ENCODE measurements around the gene ARHGAP23.
"Not testable (repeated sequence)": the region's sequence is repeated elsewhere in the genome, so short reads cannot be mapped to it uniquely, and the experiment has no call there.

ARHGAP23 gene

DNA sequence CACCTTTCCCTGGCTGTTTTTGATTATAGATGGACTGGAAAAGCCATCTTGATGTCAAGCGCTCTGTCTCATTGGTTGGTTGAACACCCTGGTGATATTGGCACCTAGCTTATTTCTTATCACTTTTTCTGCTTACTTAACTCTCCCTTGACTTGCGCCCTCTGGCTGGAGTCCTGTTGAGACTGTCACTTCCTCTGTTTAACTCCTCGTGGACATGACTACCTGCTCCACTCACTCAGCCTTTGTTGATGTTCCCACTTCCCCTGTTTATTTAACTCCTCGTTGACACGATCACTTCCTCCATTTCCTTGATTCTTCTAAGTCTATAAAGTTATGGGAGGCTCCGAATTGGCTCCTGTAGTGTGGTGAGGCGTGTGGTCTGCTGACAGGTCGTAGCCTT is 43.0 kb downstream of the ARHGAP23 start:
- not testable (repeated sequence) for H3K27me3 ChIP-seq (ENCODE audit: control insufficient read depth in 1 of 2, insufficient read depth in 2 of 2, low read length in 2 of 2); H3K9me3 ChIP-seq (ENCODE audit: control insufficient read depth in 1 of 2, low read length in 2 of 2); H3K27ac ChIP-seq (ENCODE audit: low read depth, low read length); H3K4me1 ChIP-seq (ENCODE audit: control insufficient read depth in 1 of 2, insufficient read depth in 2 of 2, low read length in 2 of 2); H3K9ac ChIP-seq (ENCODE audit: low read depth in 1 of 2, low read length in 2 of 2); H3K36me3 ChIP-seq (ENCODE audit: control insufficient read depth in 1 of 2, insufficient read depth in 2 of 2, low read length in 2 of 2); H3K4me3 ChIP-seq (ENCODE audit: low read depth in 1 of 2, low read length in 2 of 2)

DNA sequence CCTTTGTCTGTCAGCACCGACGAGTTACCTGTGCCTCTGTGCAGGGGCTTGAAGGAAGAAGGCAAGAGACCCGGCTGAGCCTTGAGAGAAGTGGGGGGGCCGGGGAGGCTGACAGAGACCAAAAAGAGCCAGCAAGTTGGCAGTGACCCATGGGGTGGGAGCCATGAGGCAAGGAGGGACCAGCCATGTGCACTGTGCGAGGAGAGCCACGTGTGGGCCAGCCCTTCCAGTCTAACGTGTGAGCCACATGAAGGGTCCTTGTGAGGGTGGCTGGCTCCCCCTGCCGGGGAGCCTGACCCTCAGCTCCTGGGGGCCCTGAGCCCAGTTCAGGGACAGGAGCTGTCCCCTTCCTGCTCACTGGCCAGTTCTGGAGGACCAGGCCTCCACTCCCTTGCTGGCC is 46.4 kb downstream of the ARHGAP23 start:
- H3K4me3 ChIP-seq (ENCODE audit: low read depth in 1 of 2, low read length in 2 of 2); H3K4me1 ChIP-seq (ENCODE audit: control insufficient read depth in 1 of 2, insufficient read depth in 2 of 2, low read length in 2 of 2); H3K9ac ChIP-seq (ENCODE audit: low read depth in 1 of 2, low read length in 2 of 2); H3K27me3 ChIP-seq (ENCODE audit: control insufficient read depth in 1 of 2, insufficient read depth in 2 of 2, low read length in 2 of 2); H3K27ac ChIP-seq (ENCODE audit: low read depth, low read length); H3K9me3 ChIP-seq (ENCODE audit: control insufficient read depth in 1 of 2, low read length in 2 of 2); H3K36me3 ChIP-seq (ENCODE audit: control insufficient read depth in 1 of 2, insufficient read depth in 2 of 2, low read length in 2 of 2): not testable (repeated sequence)

DNA sequence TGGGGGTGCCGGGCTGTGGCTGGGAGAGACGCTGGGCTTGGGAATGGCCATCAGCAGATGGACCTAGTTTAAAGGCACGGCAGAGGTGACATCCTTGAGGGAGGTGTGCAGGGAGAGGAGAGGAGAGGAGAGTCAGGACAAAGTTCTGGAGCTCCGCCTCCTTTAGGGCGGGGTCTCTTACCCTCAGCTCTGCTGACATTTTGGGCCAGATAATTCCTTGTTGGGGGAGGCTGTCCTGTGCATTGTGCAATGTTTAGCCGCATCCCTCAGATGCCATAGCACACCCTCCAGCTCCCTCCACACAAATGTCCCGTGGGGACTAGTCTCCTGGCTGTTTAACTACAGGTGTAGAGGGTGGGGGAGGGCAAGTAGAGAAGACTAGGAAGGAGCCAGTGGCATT is 48.3 kb downstream of the ARHGAP23 start:
- H3K4me3 ChIP-seq (ENCODE audit: low read depth in 1 of 2, low read length in 2 of 2): no peak overlapping the region
- no peaks in the 10 kb centered on the region for H3K9me3 ChIP-seq (ENCODE audit: control insufficient read depth in 1 of 2, low read length in 2 of 2)
- no peak overlapping the region for H3K27ac ChIP-seq (ENCODE audit: low read depth, low read length)
- no peaks in the 10 kb centered on the region for H3K36me3 ChIP-seq (ENCODE audit: control insufficient read depth in 1 of 2, insufficient read depth in 2 of 2, low read length in 2 of 2)
- no peak overlapping the region for H3K9ac ChIP-seq (ENCODE audit: low read depth in 1 of 2, low read length in 2 of 2)
- no peaks in the 10 kb centered on the region for H3K4me1 ChIP-seq (ENCODE audit: control insufficient read depth in 1 of 2, insufficient read depth in 2 of 2, low read length in 2 of 2)
- no peaks in the 10 kb centered on the region for H3K27me3 ChIP-seq (ENCODE audit: control insufficient read depth in 1 of 2, insufficient read depth in 2 of 2, low read length in 2 of 2)

DNA sequence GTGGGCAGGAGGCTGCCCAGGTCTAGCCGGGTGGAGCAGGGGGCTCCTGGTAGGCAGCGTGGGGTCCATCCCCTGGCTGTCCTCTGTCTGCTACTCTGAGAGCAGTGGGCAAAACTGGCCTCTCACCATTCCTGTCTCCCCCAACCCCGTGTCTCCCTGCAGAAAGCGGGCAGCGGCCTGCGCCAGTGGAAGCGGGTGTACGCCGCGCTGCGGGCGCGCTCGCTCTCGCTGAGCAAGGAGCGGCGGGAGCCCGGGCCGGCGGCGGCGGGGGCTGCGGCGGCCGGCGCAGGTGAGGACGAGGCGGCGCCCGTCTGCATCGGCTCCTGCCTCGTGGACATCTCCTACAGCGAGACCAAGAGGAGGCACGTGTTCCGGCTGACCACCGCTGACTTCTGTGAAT is 49.2 kb downstream of the ARHGAP23 start:
- H3K27ac ChIP-seq (ENCODE audit: low read depth, low read length); H3K36me3 ChIP-seq (ENCODE audit: control insufficient read depth in 1 of 2, insufficient read depth in 2 of 2, low read length in 2 of 2); H3K4me1 ChIP-seq (ENCODE audit: control insufficient read depth in 1 of 2, insufficient read depth in 2 of 2, low read length in 2 of 2); H3K4me3 ChIP-seq (ENCODE audit: low read depth in 1 of 2, low read length in 2 of 2); H3K27me3 ChIP-seq (ENCODE audit: control insufficient read depth in 1 of 2, insufficient read depth in 2 of 2, low read length in 2 of 2); H3K9me3 ChIP-seq (ENCODE audit: control insufficient read depth in 1 of 2, low read length in 2 of 2); H3K9ac ChIP-seq (ENCODE audit: low read depth in 1 of 2, low read length in 2 of 2): not testable (repeated sequence)

DNA sequence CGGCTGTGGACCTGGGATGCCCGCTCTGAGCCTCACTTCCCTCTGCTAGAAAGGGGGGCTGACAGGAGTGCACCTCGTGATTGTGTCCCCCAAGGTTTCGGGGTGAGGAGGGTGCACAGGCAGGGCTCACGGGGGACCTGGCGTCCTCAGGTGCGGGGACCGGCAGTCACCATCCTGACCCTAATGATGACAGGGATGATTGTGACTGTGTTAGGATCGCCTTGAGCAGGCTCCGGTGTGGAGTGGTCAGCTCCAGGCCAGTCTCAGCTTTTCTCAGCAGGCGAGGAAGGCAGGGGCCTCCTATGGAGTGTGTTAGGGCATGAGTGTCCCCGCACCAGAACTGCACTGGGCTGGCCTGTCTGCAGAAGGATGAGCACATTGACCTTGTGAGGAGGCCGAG is 49.7 kb downstream of the ARHGAP23 start:
- H3K36me3 ChIP-seq (ENCODE audit: control insufficient read depth in 1 of 2, insufficient read depth in 2 of 2, low read length in 2 of 2); H3K27me3 ChIP-seq (ENCODE audit: control insufficient read depth in 1 of 2, insufficient read depth in 2 of 2, low read length in 2 of 2); H3K4me1 ChIP-seq (ENCODE audit: control insufficient read depth in 1 of 2, insufficient read depth in 2 of 2, low read length in 2 of 2); H3K9ac ChIP-seq (ENCODE audit: low read depth in 1 of 2, low read length in 2 of 2); H3K27ac ChIP-seq (ENCODE audit: low read depth, low read length); H3K4me3 ChIP-seq (ENCODE audit: low read depth in 1 of 2, low read length in 2 of 2); H3K9me3 ChIP-seq (ENCODE audit: control insufficient read depth in 1 of 2, low read length in 2 of 2): not testable (repeated sequence)

DNA sequence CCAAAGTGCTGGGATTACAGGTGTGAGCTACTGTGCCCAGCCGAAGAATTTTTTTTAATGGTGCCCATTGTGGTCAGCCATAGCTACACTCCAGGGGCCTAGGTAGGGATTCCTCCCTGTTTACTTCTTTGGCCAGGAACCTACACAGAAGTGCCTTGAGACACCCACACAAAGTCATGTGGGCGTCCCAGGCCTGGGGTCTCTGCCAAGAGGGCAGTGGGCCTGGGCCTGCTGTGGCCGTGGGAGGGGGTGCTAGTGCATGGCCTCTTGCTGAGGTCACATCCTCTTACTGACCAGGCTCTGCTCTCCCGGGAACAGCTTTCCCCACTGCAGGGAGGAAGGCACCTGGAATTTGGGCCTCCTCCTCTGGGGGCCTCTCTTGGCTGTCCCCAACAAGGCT is 50.4 kb downstream of the ARHGAP23 start:
- not testable (repeated sequence) for H3K27ac ChIP-seq (ENCODE audit: low read depth, low read length); H3K27me3 ChIP-seq (ENCODE audit: control insufficient read depth in 1 of 2, insufficient read depth in 2 of 2, low read length in 2 of 2); H3K9me3 ChIP-seq (ENCODE audit: control insufficient read depth in 1 of 2, low read length in 2 of 2); H3K4me1 ChIP-seq (ENCODE audit: control insufficient read depth in 1 of 2, insufficient read depth in 2 of 2, low read length in 2 of 2); H3K9ac ChIP-seq (ENCODE audit: low read depth in 1 of 2, low read length in 2 of 2); H3K4me3 ChIP-seq (ENCODE audit: low read depth in 1 of 2, low read length in 2 of 2); H3K36me3 ChIP-seq (ENCODE audit: control insufficient read depth in 1 of 2, insufficient read depth in 2 of 2, low read length in 2 of 2)

DNA sequence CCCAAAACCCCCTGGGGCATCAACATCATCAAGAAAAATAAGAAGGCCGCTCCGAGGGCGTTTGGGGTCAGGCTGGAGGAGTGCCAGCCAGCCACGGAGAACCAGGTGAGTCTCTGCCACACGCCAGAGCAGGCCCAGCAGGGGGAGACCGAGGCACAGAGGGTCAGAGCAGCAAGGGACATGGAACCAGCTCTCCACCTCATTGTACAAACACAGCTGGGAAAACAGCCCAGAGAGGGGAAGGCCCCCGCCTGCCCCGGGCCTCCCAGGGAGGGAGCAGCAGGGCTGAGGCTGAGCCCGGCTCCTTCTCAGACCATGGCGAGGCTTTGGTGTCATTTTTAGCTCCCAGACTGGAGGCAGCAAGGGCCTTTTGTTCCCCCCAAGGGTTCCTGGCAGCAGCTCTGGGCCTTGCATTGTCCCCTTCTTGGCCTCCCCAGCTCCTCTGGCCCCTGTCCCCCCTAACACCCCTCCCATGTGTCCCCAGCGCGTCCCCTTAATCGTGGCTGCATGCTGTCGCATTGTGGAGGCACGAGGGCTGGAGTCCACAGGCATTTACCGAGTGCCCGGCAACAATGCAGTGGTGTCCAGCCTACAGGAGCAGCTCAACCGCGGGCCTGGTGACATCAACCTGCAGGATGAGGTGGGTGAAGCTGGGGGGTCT is 53.9 kb downstream of the ARHGAP23 start:
- H3K9me3 ChIP-seq (ENCODE audit: control insufficient read depth in 1 of 2, low read length in 2 of 2); H3K27ac ChIP-seq (ENCODE audit: low read depth, low read length); H3K36me3 ChIP-seq (ENCODE audit: control insufficient read depth in 1 of 2, insufficient read depth in 2 of 2, low read length in 2 of 2); H3K4me3 ChIP-seq (ENCODE audit: low read depth in 1 of 2, low read length in 2 of 2); H3K9ac ChIP-seq (ENCODE audit: low read depth in 1 of 2, low read length in 2 of 2); H3K4me1 ChIP-seq (ENCODE audit: control insufficient read depth in 1 of 2, insufficient read depth in 2 of 2, low read length in 2 of 2); H3K27me3 ChIP-seq (ENCODE audit: control insufficient read depth in 1 of 2, insufficient read depth in 2 of 2, low read length in 2 of 2): not testable (repeated sequence)

DNA sequence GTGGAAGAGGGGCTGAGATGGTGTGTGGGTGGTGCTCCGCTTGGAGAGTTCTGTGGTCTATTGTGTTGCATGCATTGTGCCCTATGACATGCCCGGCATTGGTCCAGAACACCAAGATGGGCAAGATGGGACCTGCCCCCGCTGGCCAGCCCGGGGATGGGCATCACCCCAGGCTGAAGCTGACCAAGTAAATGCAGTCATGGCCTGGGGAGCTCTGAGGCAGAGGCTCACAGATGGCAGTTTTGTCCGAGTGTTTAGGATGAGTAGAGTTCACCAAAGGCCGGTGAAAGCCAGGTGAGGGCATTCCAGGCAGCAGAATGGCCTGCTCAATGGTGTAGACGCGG is 54.4 kb downstream of the ARHGAP23 start:
- H3K4me1 ChIP-seq (ENCODE audit: control insufficient read depth in 1 of 2, insufficient read depth in 2 of 2, low read length in 2 of 2); H3K27ac ChIP-seq (ENCODE audit: low read depth, low read length); H3K9me3 ChIP-seq (ENCODE audit: control insufficient read depth in 1 of 2, low read length in 2 of 2); H3K36me3 ChIP-seq (ENCODE audit: control insufficient read depth in 1 of 2, insufficient read depth in 2 of 2, low read length in 2 of 2); H3K9ac ChIP-seq (ENCODE audit: low read depth in 1 of 2, low read length in 2 of 2); H3K4me3 ChIP-seq (ENCODE audit: low read depth in 1 of 2, low read length in 2 of 2); H3K27me3 ChIP-seq (ENCODE audit: control insufficient read depth in 1 of 2, insufficient read depth in 2 of 2, low read length in 2 of 2): not testable (repeated sequence)

DNA sequence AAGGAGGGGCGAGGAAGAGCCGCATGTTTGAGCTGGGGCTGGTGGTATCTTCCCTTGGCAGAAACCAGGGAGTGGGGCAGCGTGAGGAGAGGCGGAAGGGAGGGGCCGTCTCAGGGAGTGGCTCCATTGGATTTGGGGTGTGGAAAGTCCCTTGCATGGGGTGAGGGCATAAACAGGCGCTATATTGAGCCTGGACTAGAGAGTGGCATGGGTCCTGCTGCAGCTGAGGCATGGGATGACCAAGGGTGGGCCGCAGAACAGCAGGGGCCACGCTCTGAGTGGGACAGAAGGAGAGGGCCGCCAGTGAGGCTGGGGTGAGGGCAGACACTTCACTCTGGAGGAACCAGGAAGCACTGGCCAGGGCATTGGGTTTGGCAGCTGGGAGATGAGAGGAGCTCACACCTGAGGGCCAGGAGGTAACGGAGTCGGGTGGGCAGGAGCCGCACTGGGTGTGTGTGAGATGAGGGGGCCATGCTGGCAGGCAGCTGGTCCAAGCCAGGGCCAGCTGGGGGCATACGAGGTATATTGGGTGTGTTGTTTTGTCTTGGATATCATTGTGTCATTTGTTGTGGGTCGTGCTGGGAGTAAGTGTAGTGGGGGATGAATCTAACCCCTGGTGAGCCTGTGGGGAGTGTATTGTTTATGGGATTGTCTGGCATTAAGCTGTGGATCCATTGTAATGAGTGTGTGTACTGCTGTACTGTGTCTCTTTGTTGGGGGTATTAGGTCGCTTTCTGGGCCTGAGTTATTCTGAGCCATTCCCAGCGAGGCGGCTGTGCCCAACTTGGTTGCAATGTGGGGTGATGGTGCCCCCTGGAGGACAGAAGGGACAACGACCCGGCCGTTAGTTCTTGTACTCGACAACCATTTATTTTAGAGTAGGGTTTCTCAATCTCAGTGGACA is 56.2 kb downstream of the ARHGAP23 start:
- not testable (repeated sequence) for H3K36me3 ChIP-seq (ENCODE audit: control insufficient read depth in 1 of 2, insufficient read depth in 2 of 2, low read length in 2 of 2)

DNA sequence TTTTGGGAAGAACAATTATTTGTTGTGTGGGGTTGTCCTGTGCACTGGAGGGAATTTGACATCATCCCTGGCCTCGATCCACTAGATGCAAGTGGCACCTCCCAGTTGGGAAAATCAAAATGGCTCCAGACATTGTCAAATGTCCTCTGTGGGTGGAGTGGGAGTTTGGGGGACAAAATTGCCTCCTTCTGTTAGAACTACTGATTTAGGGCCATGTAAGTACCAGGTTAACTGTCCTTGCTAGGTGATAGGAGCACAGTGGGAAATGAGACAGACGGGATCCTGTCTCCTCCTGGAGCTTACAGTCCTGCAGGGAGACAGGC is 56.8 kb downstream of the ARHGAP23 start:
- no peak overlapping the region for H3K27ac ChIP-seq (ENCODE audit: low read depth, low read length)
- H3K9ac ChIP-seq (ENCODE audit: low read depth in 1 of 2, low read length in 2 of 2): no peak overlapping the region
- no peaks in the 10 kb centered on the region for H3K36me3 ChIP-seq (ENCODE audit: control insufficient read depth in 1 of 2, insufficient read depth in 2 of 2, low read length in 2 of 2)
- no peak overlapping the region for H3K4me3 ChIP-seq (ENCODE audit: low read depth in 1 of 2, low read length in 2 of 2)
- no peaks in the 10 kb centered on the region for H3K27me3 ChIP-seq (ENCODE audit: control insufficient read depth in 1 of 2, insufficient read depth in 2 of 2, low read length in 2 of 2)
- no peaks in the 10 kb centered on the region for H3K9me3 ChIP-seq (ENCODE audit: control insufficient read depth in 1 of 2, low read length in 2 of 2)
- H3K4me1 ChIP-seq (ENCODE audit: control insufficient read depth in 1 of 2, insufficient read depth in 2 of 2, low read length in 2 of 2): no peaks in the 10 kb centered on the region

More for the DNA sequence above, 56.2 kb downstream of the ARHGAP23 start:
- H3K27me3 ChIP-seq (ENCODE audit: control insufficient read depth in 1 of 2, insufficient read depth in 2 of 2, low read length in 2 of 2); H3K27ac ChIP-seq (ENCODE audit: low read depth, low read length); H3K9ac ChIP-seq (ENCODE audit: low read depth in 1 of 2, low read length in 2 of 2); H3K4me3 ChIP-seq (ENCODE audit: low read depth in 1 of 2, low read length in 2 of 2); H3K4me1 ChIP-seq (ENCODE audit: control insufficient read depth in 1 of 2, insufficient read depth in 2 of 2, low read length in 2 of 2); H3K9me3 ChIP-seq (ENCODE audit: control insufficient read depth in 1 of 2, low read length in 2 of 2): not testable (repeated sequence)
